HG03442 (cell line): Measurements from ENCODE around the gene TMEM63A.

Experiments
- ATAC-seq: cut with Tn5 transposase; IDR thresholded peaks from one replicate; pipeline ENCODE4 v1.9.1; 2021; ENCODE audit warnings: mild to moderate bottlenecking, moderate library complexity; ENCODE audit not compliant: unreplicated experiment

The TMEM63A gene

GRCh38 chr1:225868631-225869330 lies 13.4 kb downstream of the TMEM63A start:
- no peak for ATAC-seq

- no peak for ATAC-seq
Measured at GRCh38 chr1:225866981-225867380, 15.2 kb downstream of the TMEM63A start.

- ATAC-seq, result no peak
Measured at GRCh38 chr1:225866061-225866837, 15.9 kb downstream of the TMEM63A start.

GRCh38 chr1:225865514-225865913 lies 16.7 kb downstream of the TMEM63A start:
- ATAC-seq, result no peak

GRCh38 chr1:225863167-225863566 lies 19.0 kb downstream of the TMEM63A start:
- no peak for ATAC-seq

- ATAC-seq, result no peak
Measured at GRCh38 chr1:225862581-225862950, 19.6 kb downstream of the TMEM63A start.

- ATAC-seq, result no peak
Measured at GRCh38 chr1:225861834-225862580, 20.2 kb downstream of the TMEM63A start.

- no peak for ATAC-seq
Measured at GRCh38 chr1:225860876-225861441, 21.2 kb downstream of the TMEM63A start.

GRCh38 chr1:225860107-225860506 lies 22.1 kb downstream of the TMEM63A start:
- no peak for ATAC-seq

- no peak for ATAC-seq
Measured at GRCh38 chr1:225859151-225859550, 23.0 kb downstream of the TMEM63A start.

- no peak for ATAC-seq
Measured at GRCh38 chr1:225857256-225857655, 24.9 kb downstream of the TMEM63A start.

- no peak for ATAC-seq
Measured at GRCh38 chr1:225855503-225856300, 26.5 kb downstream of the TMEM63A start.

- no peak for ATAC-seq
Measured at GRCh38 chr1:225853441-225853840, 28.7 kb downstream of the TMEM63A start.

GRCh38 chr1:225852413-225853124 lies 29.6 kb downstream of the TMEM63A start:
- no peak for ATAC-seq

GRCh38 chr1:225851805-225852204 lies 30.4 kb downstream of the TMEM63A start:
- peak; percentile 60 for ATAC-seq

GRCh38 chr1:225850370-225850769 lies 31.8 kb downstream of the TMEM63A start:
- no peak for ATAC-seq

- no peak for ATAC-seq
Measured at GRCh38 chr1:225849925-225850324, 32.3 kb downstream of the TMEM63A start.

- peak; percentile 56 for ATAC-seq
Measured at GRCh38 chr1:225848030-225848955, 33.9 kb downstream of the TMEM63A start.

- peak; percentile 2 for ATAC-seq
Measured at GRCh38 chr1:225847610-225848009, 34.6 kb downstream of the TMEM63A start.
